Stimulated activated CD8-positive, alpha-beta memory T cell treated with anti-CD3 and anti-CD28 coated beads, Interleukin-4, amount 100 ng/mL, for 24 hours (primary cell): ENCODE results near the gene DNPH1.

Experiments used
- DNase-seq: peaks from one replicate; pipeline ENCODE4 v3.0.0-alpha.2; 2020; ENCODE audit warnings: low read depth

DNPH1 gene

GRCh38 chr6:43181621-43181941, 47.7 kb downstream of the DNPH1 start:
- DNase-seq, result no peak

- DNase-seq, result no peak
Observed at GRCh38 chr6:43180985-43181384, 48.3 kb downstream of the DNPH1 start.

- no peak for DNase-seq
Observed at GRCh38 chr6:43180058-43180457, 49.2 kb downstream of the DNPH1 start.

GRCh38 chr6:43178951-43179830, 50.1 kb downstream of the DNPH1 start:
- DNase-seq, result no peak

GRCh38 chr6:43178150-43178549, 51.1 kb downstream of the DNPH1 start:
- no peak for DNase-seq

GRCh38 chr6:43176423-43176786, 52.9 kb downstream of the DNPH1 start:
- DNase-seq, result no peak

GRCh38 chr6:43175676-43176422, 53.4 kb downstream of the DNPH1 start:
- no peak for DNase-seq
